Lung (tissue), 12 donors: ENCODE results near the gene MRPS21. TPM values are rescaled to one million over a fixed set of nuclear protein-coding genes. Genes with fewer than 3 reads are reported as not detected.

Experiments
- ATAC-seq: fragments of 200-7000 bp; cut with Tn5 transposase; one replicate; pipeline ENCODE4 v1.9.1; 2020; ENCODE audit warnings: moderate number of reproducible peaks; ENCODE audit not compliant: insufficient read depth, low FRiP score
- DNase-seq, 3 donors: peaks; one replicate each; pipeline ENCODE4 v3.0.0-alpha.2; 2013 to 2017
- H3K27ac ChIP-seq, 2 donors: one replicate each; pipeline ENCODE4 v1.5.1; 2013; ENCODE audit warnings: mild to moderate bottlenecking in 2 of 2, moderate library complexity in 2 of 2, control low read depth in 1 of 2, inconsistent platforms in 1 of 2, low read depth in 1 of 2, low read length in 1 of 2
- H3K27me3 ChIP-seq, 3 donors: one replicate each; pipeline ENCODE4 v1.5.1; 2013; ENCODE audit warnings: low read length in 2 of 3; ENCODE audit not compliant: control insufficient read depth in 3 of 3, insufficient read depth in 3 of 3
- H3K36me3 ChIP-seq, 4 donors: one replicate each; pipeline ENCODE4 v1.5.1; 2013; ENCODE audit warnings: low read length in 4 of 4, mild to moderate bottlenecking in 1 of 4, moderate library complexity in 1 of 4; ENCODE audit not compliant: control insufficient read depth in 4 of 4, insufficient read depth in 4 of 4
- H3K4me1 ChIP-seq, 5 donors: one replicate each; pipeline ENCODE4 v1.5.1; 2013; ENCODE audit warnings: low read length in 5 of 5, mild to moderate bottlenecking in 2 of 5, moderate library complexity in 1 of 5; ENCODE audit not compliant: control insufficient read depth in 5 of 5, insufficient read depth in 5 of 5
- H3K4me3 ChIP-seq: one replicate; pipeline ENCODE4 v1.5.1; 2013; ENCODE audit warnings: mild to moderate bottlenecking, control low read depth, moderate library complexity
- H3K9ac ChIP-seq, 2 donors: one replicate each; pipeline ENCODE4 v1.5.1; 2013; ENCODE audit warnings: low read length in 2 of 2, control low read depth in 1 of 2; ENCODE audit not compliant: insufficient read depth in 1 of 2
- H3K9me3 ChIP-seq, 4 donors: one replicate each; pipeline ENCODE4 v1.5.1; 2013; ENCODE audit warnings: low read length in 3 of 4, mild to moderate bottlenecking in 1 of 4, moderate library complexity in 1 of 4; ENCODE audit not compliant: control insufficient read depth in 4 of 4, insufficient read depth in 3 of 4
- WGBS, 2 donors: extraction: QIAGEN DNeasy Blood & Tissue Kit; methylation state at CpG; one replicate each; pipeline ENCODE4 v1.1.7; 2013; 5-methylcytosine and 5-hydroxymethylcytosine counted together
- polyA plus RNA-seq, 2 donors: library from polyadenylated mRNA; stranded (reverse); fragments of 200-250 nt; gene quantifications; one replicate each; pipeline ENCODE4 v1.2.1, GENCODE V29; 2013
- total RNA-seq, 2 donors: library from RNA; depleted of rRNA in 1 of 2; stranded (reverse); fragments of >200 nt in 1 of 2; gene quantifications; one replicate each; pipeline ENCODE4 v1.2.1, GENCODE V29; 2014 to 2021
- TF ChIP-seq, protein P1 (sequence below): IDR thresholded peaks from 2 replicates; pipeline ENCODE4 v1.5.1; 2012; ENCODE audit warnings: mild to moderate bottlenecking; ENCODE audit errors: control extremely low read depth, extremely low read depth
- donor health status: control.
- donor health status: control.
- donor health status: Bipolar disorder and iron deficiency.
- donor health status: healthy.
- donor health status: DM: yes; HTN: yes; CAD: no.

Gene MRPS21
- total and polyA plus RNA-seq, 4 donors, result 31.4 to 169 (median 50.8) TPM

DNA sequence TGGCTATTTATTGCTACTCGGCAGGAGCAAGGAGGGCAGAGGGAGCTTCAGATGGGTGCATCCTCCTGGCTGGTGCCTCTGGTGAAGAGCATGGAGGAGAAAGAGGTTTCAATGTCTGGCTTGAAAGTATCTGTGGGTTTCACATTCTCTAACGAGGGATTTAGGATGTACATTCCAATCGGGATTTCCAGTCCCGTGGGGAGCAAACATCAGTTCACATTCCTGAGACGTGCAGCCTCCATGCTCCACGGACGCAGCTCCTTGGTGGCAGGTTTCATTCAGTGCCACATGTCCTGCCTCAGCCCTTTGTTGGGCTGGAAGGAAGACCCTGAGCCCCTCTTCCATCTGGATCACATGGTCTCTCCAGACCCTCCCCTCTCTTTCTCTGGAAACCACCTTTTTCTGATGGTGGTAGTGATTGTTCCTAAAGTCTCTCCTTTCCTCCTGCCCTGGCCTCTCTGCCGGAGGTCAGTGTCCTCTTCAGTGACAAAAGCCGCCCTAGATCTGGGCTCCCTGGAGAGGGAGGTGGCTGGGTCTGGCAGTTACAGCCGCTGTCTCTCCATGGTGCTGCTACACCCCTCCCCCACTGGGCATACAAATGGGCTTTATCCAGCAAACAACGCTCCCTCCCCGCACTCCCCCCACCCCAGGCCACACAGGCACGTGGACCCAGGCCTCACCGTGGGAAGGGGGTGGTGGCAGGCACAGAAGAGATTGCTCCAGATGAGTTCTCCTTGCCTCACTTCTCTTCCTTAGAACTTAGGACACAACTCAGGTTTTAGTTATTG is 36.9 kb upstream of the MRPS21 start:
- DNase-seq (peak; percentile 43 to 47 (median 44)), ATAC-seq (no peak)
- H3K9me3 ChIP-seq, result no peaks in the 10 kb centered on the region
- no peak overlapping the region for H3K4me3 ChIP-seq
- no peaks in the 10 kb centered on the region for H3K27me3 ChIP-seq
- TF ChIP-seq, protein P1, sequence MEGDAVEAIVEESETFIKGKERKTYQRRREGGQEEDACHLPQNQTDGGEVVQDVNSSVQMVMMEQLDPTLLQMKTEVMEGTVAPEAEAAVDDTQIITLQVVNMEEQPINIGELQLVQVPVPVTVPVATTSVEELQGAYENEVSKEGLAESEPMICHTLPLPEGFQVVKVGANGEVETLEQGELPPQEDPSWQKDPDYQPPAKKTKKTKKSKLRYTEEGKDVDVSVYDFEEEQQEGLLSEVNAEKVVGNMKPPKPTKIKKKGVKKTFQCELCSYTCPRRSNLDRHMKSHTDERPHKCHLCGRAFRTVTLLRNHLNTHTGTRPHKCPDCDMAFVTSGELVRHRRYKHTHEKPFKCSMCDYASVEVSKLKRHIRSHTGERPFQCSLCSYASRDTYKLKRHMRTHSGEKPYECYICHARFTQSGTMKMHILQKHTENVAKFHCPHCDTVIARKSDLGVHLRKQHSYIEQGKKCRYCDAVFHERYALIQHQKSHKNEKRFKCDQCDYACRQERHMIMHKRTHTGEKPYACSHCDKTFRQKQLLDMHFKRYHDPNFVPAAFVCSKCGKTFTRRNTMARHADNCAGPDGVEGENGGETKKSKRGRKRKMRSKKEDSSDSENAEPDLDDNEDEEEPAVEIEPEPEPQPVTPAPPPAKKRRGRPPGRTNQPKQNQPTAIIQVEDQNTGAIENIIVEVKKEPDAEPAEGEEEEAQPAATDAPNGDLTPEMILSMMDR, result no peak
- peak overlapping the region in 1 of 2 donors; percentile 17 for H3K27ac ChIP-seq
- peak overlapping the region in 1 of 2 donors; percentile 26 for H3K9ac ChIP-seq
- no peaks in the 10 kb centered on the region for H3K36me3 ChIP-seq
- WGBS, 2 donors, result 19 to 35% methylated on average over 14 of the region's 14 CpGs
- H3K4me1 ChIP-seq, result peaks cover 0 to 49% (median 1%) of the 10 kb centered on the region in 5 donors

DNA sequence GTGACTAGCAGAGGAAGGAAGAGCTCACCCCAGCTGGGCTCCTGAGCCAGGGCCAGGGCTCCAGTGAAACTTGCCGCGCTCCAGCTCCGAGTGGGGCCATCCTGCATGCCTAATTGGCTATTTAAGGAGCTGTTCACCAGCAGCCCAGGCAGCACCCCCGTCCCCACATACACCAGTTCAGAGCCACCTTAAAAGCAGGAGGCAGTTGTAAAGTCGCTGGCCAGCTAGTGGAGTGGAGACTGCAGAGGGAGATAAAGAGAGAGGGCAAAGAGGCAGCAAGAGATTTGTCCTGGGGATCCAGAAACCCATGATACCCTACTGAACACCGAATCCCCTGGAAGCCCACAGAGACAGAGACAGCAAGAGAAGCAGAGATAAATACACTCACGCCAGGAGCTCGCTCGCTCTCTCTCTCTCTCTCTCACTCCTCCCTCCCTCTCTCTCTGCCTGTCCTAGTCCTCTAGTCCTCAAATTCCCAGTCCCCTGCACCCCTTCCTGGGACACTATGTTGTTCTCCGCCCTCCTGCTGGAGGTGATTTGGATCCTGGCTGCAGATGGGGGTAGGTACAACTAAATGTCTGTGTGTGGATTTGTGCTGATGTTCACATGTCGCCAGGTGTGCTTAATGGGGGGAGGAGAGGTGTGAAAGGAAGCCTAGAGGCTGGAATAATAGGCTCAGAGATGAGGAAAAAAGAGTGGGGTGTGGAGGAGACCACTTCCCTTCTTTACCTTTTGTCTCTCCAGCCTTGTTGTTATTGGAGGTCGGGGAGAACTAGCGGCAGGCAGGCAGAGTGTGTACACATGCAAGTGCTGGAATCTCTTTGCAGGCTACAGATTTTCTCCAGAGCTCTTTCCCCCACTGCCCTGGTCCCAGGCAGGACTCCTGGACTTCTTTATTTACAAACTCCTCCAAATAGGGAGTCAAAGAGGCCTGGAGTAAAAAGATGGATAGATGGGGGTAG is 35.8 kb upstream of the MRPS21 start, which contains the start of gene CA14:
TSS of gene CA14 (plus strand) at position 151 of the 962 bp plus-strand sequence. CDS start at position 506, 355 bp downstream.
- Histone ChIP-seq H3K27ac (peak within 1 kb of the TSS in 1 of 2 donors; percentile 17), H3K36me3 (no peaks in the 10 kb centered on the region), H3K27me3 (no peaks in the 10 kb centered on the region), H3K9ac (peak within 1 kb of the TSS in 1 of 2 donors; percentile 10), H3K9me3 (no peaks in the 10 kb centered on the region), H3K4me1 (peaks cover 0 to 49% (median 1%) of the 10 kb centered on the region in 5 donors), H3K4me3 (no peak within 1 kb of the TSS)
- ATAC-seq, result no peak
- TF ChIP-seq, protein P1, result no peak
- DNase-seq, result peak in 2 of 3 donors; percentile 21 to 25
- WGBS, 2 donors, result 40 to 51% methylated on average over 13 of the region's 13 CpGs

DNA sequence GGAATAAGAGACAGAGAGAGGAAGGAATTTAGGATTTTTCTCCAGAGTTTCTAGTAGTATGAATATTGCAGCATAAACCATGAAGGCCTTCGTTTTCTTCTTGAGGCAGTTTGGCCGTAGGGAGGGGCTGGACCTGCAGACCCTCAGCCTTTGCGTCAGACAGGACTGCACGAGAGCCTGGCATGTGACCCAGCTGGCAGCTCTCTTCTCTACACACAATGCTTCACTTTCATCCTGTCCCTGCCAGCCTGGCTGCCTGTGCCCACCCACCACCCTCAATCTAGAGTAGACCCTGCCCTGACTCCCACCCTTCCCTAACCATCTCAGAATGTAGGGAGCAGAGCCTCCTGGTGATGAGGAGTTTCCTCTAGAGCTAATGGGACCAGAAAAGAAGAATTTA is 34.4 kb upstream of the MRPS21 start:
- Histone ChIP-seq H3K4me1 (peaks cover 0 to 49% (median 1%) of the 10 kb centered on the region in 5 donors), H3K36me3 (no peaks in the 10 kb centered on the region), H3K9ac (no peak overlapping the region), H3K27ac (peak overlapping the region in 1 of 2 donors; percentile 32), H3K4me3 (no peak overlapping the region), H3K9me3 (no peaks in the 10 kb centered on the region), H3K27me3 (no peaks in the 10 kb centered on the region)
- peak in 1 of 3 donors; percentile 38 for DNase-seq
- no peak for ATAC-seq
- WGBS, 2 donors, result 56 to 71% methylated on average over 4 of the region's 4 CpGs
- TF ChIP-seq, protein P1, result no peak
